Islet precursor cell (in vitro differentiated cells): ENCODE results near the gene ABHD12.

Source experiments
- DNase-seq: peaks from one replicate; pipeline ENCODE4 v3.0.0-alpha.2; 2018

The ABHD12 gene

DNA sequence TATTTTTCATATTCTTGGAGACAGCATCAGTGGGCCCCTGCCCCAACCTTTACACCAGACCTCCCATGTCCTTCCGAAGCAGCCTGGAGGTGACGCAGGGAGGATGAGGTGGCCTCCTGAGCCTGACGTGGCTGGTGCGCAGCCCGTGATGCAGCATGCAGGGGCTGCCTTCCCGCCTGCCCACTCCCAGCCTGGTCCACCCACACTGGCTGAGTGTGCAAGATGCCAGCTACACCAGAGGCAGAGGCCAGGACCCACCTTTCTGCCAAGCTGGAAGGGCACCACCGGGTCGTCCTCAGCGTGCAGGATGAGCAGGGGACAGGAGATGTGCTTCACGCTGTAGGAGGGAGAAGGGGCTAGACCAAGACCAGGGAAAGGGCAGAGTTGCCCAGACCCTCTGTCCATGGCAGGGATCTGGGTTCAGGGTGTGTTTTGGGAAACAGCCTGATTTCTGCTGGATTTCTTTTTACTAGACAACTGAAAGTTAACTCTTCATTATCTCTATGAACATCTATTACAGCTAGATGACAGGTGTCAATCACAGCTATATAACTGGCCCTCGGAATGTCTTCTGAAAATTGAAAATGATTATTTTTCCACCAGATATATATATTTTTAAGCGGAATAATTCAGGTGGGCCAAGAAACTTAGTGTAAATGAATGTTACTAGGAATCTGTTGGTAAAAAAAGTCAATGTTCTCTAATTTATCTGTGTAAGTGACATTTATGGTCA is 87.2 kb downstream of the ABHD12 start:
- DNase-seq: no peak

DNA sequence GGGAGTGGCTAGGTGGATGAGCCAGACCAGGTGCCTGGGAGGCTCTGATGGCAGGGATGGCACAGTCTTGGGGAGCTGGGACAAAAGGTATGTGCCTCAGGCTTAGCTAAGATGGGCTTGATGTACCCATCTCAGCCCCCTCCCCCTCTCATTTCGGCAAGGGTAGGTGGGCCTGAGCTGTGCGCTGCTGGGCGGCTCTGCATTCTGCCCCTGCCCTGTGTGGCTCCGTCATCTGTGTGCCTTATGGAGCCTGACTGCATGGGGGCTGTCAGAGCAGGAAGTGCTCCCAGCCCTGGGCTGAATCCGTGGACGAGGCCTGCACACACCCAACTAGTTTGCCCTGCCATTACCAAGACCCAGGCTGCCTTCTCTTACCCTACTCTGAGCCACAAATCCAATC is 88.0 kb downstream of the ABHD12 start:
- no peak for DNase-seq

DNA sequence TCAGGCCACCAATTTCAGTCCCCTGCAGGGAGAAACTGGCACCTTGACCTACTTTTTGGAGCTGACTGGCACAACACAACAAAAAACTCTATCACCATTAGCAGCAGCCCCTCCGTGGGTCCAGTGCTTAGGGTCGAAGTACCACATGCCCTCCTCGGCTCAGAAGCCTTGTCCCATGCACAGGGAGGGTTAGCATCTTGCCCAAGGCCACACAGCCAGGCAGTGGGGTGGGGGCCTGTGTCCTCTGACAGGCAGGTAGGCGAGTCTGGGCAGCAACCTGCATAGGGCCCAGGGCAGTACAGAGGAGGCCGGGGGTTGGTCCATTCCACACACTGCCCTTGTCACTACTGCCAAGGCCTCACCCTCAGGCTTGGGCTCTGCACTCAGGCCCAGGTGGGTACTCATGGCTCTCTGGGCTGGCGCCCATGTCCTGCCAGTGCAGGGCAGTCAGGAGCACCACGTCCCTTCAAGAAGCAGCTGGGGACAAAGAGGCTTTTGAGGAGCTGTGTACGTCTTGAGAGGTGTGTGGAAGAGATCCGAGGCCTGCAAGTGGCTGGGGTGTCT is 89.2 kb downstream of the ABHD12 start:
- DNase-seq: no peak

DNA sequence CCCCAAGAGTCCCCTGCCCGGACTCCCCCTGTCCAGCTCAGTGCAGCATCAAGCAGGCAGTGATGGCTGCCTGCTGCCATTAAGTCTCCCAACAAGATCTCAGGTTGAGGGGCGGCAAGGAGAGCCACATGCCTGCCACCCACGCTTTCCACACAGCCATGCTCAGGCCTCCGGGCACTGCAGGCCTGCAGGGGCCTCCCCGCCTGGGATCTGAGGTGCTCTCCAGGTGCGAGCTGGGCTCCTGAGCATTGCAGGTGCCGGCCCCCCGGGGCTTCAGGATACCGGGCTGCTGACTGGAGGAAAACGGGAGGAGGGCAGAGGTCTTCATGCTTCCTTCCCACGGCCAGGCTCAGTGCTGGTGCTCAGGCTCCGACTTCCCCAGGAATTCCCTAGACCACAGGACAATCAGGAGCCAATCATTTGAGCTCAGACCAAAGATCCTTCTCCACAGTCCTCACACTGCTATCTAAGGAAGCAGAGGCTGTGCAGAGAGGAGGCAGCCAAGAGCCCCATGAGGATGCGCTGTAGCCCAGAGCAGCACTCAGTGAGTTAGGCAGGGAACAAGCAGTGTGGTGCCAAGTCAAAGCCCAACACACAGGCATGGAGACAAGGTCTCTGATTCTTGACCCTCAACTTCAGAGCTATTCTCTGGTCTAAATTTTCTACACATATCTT is 90.0 kb downstream of the ABHD12 start:
- DNase-seq: peak; percentile 71

DNA sequence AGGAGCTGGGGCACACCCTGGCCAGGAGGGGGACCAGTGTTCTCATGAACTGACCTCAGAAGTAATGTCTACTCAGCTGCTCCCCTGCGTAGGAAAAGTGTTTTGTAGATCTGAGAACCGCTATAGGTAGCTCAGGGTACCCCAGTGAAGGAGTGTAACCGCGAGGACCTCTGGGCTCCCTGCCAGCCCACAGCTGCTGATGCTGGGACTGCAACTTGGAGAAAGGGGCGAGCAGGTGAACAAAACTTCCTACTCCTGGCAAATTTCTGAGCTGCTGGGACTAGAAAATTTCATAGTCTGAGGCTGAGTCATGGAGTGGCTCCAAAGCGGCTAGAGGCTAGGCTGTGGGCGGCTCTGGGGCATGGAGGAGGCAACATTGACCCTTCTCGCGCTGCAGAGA is 90.8 kb downstream of the ABHD12 start:
- peak; percentile 71 for DNase-seq

DNA sequence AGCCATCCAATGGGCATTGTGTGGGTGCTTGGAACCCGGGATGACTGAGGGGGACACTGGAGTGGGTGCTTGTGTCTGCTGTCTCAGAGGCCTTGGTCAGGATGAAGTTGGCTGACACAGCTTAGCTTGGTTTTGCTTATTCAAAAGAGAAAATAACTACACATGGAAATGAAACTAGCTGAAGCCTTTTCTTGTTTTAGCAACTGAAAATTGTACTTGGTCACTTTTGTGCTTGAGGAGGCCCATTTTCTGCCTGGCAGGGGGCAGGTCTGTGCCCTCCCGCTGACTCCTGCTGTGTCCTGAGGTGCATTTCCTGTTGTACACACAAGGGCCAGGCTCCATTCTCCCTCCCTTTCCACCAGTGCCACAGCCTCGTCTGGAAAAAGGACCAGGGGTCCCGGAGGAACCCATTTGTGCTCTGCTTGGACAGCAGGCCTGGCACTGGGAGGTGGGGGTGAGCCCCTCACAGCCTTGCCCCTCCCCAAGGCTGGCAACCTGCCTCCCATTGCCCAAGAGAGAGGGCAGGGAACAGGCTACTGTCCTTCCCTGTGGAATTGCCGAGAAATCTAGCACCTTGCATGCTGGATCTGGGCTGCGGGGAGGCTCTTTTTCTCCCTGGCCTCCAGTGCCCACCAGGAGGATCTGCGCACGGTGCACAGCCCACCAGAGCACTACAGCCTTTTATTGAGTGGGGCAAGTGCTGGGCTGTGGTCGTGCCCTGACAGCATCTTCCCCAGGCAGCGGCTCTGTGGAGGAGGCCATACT is 93.3 kb downstream of the ABHD12 start:
- no peak for DNase-seq

DNA sequence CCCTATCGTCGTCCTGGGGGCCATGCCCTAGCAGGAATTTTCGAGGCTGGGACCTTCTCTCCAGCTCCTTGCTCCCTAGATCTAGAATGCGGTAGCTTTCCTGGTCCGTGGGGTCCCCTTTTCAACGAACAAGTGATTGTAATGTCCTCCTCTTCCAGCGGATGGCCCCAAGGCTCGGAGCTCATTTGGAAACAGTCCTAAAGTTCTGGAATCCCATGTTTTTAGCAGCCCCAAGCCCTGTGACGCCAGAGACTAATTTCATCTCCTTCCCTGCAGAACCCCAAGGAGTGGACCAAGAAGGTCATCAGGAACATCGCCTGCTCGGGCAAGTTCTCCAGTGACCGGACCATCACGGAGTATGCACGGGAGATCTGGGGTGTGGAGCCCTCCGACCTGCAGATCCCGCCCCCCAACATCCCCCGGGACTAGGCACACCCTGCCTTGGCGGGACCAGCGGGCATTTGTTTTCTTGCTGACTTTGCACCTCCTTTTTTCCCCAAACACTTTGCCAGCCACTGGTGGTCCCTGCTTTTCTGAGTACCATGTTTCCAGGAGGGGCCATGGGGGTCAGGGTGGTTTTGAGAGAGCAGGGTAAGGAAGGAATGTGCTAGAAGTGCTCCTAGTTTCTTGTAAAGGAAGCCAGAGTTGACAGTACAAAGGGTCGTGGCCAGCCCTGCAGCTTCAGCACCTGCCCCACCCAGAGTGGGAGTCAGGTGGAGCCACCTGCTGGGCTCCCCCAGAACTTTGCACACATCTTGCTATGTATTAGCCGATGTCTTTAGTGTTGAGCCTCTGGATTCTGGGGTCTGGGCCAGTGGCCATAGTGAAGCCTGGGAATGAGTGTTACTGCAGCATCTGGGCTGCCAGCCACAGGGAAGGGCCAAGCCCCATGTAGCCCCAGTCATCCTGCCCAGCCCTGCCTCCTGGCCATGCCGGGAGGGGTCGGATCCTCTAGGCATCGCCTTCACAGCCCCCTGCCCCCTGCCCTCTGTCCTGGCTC is 94.2 kb downstream of the ABHD12 start:
- no peak for DNase-seq

DNA sequence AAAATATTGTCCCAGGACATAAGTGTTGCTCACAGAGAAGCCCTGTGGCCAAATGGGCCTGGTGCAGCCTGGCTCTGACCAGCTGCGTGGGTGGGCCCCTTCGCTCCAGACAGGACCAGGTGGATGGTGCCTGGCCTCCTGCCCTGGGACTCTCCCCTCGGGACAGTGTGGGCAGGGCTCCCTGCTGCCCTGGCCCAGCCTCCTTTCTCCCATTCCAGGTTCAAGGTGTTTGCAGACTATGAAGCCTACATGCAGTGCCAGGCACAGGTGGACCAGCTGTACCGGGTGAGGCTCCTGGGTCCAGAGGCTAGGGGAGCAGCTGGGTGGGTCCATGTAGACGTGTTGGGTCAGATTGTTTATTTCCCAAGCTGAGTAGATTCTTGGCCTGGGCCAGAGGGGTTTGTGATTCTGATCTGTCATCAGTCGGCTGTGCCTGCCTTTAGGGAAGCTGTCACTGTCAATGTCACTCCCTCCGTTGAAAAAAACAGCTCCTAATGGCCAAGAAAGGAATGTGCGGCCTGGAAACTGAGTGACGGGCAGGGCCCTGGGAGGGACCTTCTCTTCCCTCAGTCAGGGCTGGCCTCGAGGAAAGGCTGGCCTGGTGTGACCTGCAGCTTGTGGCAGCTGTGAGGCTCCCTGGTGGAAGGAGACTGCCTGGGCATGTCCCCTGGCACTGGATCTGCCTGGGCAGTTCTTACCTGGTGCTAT is 95.1 kb downstream of the ABHD12 start:
- peak; percentile 82 for DNase-seq

DNA sequence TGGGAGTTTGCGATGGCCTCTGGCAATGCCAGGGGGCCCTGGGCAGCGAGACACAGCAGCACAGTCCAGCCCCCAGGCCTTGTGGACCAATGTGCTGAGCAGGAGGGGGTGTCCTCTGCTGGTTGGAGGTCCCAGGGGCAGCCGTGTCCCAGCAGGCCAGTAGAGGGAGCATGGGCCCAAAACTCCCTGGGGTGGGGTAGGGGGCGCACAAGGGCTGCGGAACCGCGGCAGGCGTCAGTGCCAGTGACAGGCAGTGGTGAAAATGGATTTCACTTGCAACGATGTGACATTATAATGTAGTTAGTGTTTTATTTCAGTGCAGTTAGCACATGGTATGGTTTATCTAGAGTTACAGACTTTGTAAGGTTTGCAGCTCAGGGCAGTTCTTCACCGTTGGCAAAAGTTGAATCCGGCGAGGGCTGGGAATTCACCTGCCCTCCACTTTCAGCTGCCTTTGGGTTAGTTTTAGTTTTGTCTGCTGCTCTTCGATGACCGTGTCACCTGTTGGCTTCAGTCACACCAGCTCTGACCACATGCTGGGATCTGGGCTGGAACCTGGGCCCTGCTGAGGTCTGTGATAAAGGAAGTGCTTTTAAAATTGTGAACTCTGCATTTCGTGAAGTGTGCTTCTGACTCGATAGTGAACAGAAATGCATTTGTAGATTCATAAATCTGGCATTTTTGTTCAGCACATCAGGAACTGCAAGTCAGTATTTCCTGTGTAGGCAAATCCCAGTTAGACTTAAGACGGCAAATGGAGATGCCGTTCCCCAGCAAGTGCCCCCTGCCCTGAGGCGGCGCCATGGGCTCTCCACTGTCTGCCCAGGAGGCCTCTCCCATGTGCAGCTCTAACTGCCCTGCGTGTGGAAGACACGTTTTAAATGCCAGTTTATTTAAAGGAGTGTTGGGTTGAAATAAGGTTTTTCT is 95.9 kb downstream of the ABHD12 start:
- DNase-seq: peak; percentile 89

DNA sequence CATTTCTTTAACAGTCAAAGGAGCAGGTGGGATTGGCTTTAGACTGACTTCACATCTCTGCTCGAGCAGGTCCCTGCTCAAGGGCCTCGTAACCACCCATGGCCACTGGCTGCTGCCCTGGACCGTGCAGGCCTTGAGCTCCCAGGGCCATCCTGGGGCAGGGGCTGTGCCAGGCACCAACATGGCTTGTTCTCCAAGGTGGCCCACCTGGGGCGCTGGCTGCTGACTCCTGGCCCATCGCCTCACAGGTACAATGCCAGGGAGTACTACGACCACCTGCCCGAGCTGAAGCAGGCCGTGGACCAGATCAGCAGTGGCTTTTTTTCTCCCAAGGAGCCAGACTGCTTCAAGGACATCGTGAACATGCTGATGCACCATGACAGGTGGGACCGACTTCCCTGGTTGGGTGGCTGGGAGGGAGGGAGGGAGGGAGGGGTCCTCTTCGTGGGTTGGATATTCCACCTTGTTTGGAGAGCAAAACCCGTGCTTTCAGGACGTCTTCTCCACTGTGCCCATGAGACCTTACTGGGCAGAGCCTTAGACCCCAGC is 96.7 kb downstream of the ABHD12 start:
- DNase-seq: no peak

DNA sequence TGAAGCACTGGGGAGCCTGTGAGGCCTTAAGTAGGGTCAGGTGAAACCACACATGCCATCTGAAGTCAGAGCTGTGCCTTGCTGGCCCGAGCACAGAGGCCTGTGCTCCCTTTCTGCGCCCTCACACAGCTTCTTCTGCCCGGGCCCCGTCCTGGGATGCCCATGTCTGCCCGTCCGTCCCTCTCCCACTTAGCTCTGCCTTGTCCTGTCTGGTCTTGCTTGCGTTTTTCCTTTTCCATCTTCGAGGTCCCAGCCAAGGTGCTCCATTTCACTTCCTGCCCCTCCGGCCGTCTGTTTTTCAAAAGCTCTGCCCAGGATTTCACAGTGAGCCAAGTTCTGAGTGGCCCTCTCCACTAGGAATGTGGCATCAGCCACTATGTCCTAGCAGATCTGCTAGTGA is 97.1 kb downstream of the ABHD12 start:
- no peak for DNase-seq

DNA sequence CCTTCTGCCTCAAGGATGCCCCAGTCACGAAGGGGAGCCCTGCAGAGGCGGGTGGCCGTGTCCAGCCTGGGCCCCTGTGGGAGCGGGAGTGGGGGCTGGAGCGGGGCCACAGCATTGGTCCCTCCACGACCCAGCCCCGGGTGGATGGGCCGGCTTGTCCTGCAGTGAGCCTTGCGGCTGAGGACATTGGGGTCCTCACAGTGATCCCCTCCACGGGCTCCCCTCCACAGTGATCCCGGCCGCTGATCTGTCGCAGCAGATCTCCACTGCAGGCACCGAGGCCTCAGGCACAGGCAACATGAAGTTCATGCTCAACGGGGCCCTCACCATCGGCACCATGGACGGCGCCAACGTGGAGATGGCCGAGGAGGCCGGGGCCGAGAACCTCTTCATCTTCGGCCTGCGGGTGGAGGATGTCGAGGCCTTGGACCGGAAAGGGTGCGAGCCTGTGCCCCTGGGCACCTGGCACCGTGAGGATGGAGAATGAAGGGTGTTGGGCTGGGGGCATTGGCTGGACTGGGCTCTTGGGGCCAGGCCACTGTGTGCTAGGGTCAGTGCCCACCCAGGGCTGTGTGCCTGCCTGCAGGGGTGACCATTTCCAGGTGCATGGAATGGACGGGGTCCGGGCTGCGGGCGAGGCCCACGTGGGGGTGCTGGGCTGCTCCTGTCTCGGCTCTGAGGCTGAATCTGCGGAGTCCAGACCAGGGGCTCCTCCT is 98.3 kb downstream of the ABHD12 start:
- DNase-seq: no peak

DNA sequence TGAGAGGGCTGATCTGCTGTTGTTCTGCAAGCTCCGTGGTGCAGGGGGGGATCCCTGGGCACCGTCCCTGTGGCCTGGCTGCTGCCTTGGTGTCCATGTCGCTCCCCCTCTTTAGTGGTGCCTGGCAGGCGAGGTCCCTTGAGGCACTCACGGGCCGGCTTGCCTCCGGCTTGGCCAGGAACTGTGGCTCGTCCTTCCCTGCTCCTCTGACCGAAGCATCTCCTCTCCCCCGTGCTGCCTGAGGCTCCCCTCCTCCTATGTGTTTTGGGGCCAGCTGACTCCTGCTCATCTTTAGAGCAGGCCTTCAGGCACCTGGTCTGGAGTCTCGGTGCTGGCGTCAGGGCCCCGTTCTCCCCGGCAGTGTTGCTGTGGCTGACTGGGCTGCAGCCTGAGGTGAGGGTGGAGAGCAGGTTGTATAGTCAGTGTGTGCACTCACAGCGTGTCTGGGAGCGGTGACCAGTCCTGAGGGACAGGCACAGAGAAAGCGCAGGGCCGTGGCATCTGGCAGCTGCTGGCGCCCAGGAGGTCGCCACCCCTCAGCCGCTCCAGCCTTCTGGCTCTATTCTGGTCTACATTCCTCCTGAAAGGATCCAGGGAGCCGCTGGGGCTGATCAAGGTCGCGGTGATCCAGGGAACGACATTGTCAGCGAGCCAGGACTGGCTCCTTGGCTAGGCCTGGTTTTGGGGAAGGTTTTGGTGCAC is 99.1 kb downstream of the ABHD12 start:
- no peak for DNase-seq

DNA sequence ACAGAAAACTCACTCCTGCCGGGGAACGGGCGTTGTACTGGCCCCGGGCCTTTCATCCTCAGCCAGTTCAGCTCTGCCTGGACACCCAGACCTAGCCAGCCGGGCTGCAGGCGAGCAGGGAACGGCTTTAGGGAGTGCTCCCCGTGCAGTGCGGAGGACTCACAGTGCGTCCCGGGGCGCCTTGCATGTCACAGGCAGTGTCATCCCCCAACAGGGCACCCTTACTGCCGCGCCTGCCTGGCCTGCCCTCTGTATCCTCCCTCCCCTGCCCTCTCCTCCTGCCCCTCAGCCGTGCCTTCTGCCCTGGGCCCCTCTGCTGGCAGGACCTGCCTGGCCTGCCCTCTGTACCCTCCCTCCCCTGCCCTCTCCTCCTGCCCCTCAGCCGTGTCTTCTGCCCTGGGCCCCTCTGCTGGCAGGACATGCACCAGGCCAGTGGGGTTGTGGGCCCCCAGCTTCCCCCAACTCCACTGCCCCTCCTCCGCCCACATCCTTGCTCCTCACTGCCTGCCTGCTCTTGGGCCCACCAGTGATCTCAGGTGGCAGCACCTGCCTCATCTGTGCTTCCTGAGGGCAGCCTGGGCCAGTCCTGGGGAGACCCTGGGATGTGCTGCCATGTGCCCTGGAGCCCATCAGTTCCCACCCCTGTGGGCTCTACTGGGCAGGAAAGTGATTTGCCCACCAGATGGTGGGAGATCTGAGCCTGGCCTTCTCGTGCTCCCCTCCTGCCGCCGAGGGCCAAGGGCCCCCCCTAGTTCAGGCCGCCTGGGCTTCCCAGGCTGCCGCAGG is 99.8 kb downstream of the ABHD12 start:
- DNase-seq: no peak

DNA sequence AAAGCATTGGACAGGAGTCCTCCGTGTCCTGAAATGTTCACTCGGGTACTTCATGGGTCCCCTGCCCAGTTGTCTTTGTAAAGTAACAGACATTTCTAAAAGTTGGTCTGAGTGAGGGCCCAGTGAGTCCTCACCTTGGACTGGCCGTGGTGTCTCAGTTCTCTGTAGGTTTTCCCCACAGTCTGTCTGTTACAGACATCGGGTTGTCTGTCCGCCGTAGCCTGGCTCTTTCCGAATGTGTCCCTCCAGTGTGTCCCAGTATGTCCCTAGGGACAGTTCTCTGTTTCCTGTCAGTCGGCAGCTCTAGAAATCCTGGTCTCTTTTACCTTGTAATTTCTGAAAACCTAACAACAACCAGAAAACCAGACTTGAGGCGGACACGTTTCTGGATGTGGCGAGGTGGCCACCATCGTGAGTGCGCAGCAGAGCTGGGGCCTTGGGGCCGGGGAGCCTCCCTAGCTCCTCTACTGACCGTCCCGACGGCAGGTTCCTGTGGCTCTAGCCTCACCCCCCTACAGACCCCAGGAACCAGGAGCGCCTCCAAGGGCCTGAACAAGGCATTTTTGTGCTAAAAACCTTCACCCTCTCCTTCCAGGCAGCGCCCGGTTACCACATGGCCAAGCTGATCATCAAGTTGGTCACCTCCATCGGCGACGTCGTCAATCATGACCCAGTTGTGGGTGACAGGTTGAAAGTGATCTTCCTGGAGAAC is 100.6 kb downstream of the ABHD12 start:
- no peak for DNase-seq

DNA sequence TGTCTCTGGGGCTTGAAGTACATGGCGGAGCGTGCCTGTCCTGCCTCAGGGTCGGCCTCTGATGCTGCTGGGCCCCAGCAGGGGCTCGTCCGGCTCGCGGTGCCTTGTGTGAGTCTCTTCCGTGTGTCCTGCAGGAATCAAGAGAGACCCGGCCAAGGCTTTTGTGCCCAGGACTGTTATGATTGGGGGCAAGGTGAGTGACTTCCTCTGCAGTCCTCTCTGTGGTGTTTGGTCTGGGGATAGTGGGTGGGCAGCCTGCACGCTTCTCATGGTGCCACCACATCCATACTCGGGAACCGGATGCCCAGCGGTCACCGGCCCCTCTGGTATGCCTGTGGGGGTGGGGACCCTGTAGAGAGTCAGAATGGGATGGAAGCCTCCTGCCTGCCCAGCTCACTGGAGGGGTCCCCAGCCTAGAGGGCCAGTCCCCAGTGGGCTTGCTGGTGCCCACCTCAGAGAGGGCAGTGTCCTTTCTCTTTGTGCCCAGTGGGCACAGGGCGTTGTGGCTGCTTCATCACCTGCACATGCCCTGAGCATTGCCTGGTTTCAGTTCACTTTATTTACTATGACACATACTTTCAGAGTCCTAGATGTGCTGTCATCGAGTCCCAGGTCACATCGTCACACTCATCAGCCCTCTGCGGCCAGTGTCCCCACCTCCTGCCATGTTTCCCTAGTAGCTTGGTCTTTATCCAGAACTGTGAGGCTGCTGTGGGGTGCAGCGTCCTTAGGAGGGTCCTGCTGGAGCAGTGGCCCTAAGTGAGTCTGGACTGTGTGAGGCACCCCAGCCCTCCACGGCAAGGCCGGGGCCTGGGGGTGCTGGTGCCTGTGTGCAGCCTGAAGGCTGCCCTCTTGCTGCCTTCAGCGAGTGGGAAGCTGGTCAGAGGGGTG is 102.1 kb downstream of the ABHD12 start:
- DNase-seq: no peak
